Smooth muscle cell (in vitro differentiated cells): ENCODE measurements around the gene COL2A1. TPM values are rescaled to one million over a fixed set of nuclear protein-coding genes. Genes with fewer than 3 reads are reported as not detected.

Experiments
- DNase-seq: peaks from one replicate; lab custom pipeline; 2025; ENCODE audit not compliant: unreplicated experiment; lab: John Stamatoyannopoulos, UW
- H2AFZ ChIP-seq: fragments of 200-600 bp; sonication (generic); 2 replicates; pipeline ENCODE4 v1.6.0; 2016; ENCODE audit warnings: antibody characterized with exemption, low read depth, mild to moderate bottlenecking
- H3F3A ChIP-seq: fragments of 200-600 bp; sonication (generic); 2 replicates; pipeline ENCODE4 v1.6.0; 2017; ENCODE audit warnings: antibody characterized with exemption, low read depth
- H3K27ac ChIP-seq: fragments of 200-600 bp; sonication (generic); 2 replicates; pipeline ENCODE4 v1.5.1; 2016; ENCODE audit warnings: low read depth, mild to moderate bottlenecking
- H3K27me3 ChIP-seq: fragments of 200-600 bp; sonication (generic); 2 replicates; pipeline ENCODE4 v1.6.1; 2016; ENCODE audit warnings: low read depth, mild to moderate bottlenecking
- H3K36me3 ChIP-seq: fragments of 200-600 bp; sonication (generic); 2 replicates; pipeline ENCODE4 v1.5.1; 2016; ENCODE audit warnings: low read depth
- H3K4me1 ChIP-seq: fragments of 200-600 bp; sonication (generic); 2 replicates; pipeline ENCODE4 v1.5.1; 2016; ENCODE audit warnings: low read depth
- H3K4me2 ChIP-seq: fragments of 200-600 bp; sonication (generic); 2 replicates; pipeline ENCODE4 v1.6.0; 2016; ENCODE audit warnings: mild to moderate bottlenecking
- H3K4me3 ChIP-seq: fragments of 200-600 bp; sonication (generic); 2 replicates; pipeline ENCODE4 v1.5.1; 2016; ENCODE audit warnings: mild to moderate bottlenecking
- H3K79me2 ChIP-seq: fragments of 200-600 bp; sonication (generic); 2 replicates; pipeline ENCODE4 v1.6.0; 2016; ENCODE audit warnings: low read depth, mild to moderate bottlenecking
- H3K9ac ChIP-seq: fragments of 200-600 bp; sonication (generic); 2 replicates; pipeline ENCODE4 v1.6.0; 2016; ENCODE audit warnings: low read depth
- H3K9me3 ChIP-seq: fragments of 200-600 bp; sonication (generic); replicated peaks from 2 replicates; pipeline ENCODE4 v1.5.1; 2016; ENCODE audit warnings: low read depth
- H4K20me1 ChIP-seq: fragments of 200-600 bp; sonication (generic); 2 replicates; pipeline ENCODE4 v1.6.0; 2016; ENCODE audit warnings: low read depth
- CTCF ChIP-seq: fragments of 200-600 bp; sonication (generic); IDR thresholded peaks from 2 replicates; pipeline ENCODE4 v1.5.1; 2017; ENCODE audit warnings: borderline replicate concordance, mild to moderate bottlenecking, antibody characterized with exemption; ENCODE audit not compliant: insufficient read depth, poor library complexity, severe bottlenecking
- WGBS: methylation state at CpG from one replicate; pipeline ENCODE4 v1.1.7; 2016; ENCODE audit warnings: low lambda C conversion rate; 5-methylcytosine and 5-hydroxymethylcytosine counted together
- polyA plus RNA-seq: library from polyadenylated mRNA; unstranded; fragments of >200 nt; fragmentation: Nextera tagmentation; extraction: Ambion mirVana; gene quantifications from 2 replicates; pipeline ENCODE4 v1.2.1, GENCODE V29; 2016
- total RNA-seq: library from RNA; depleted of rRNA; stranded (reverse); fragments of >200 nt; gene quantifications from 2 replicates; pipeline ENCODE4 v1.2.3, GENCODE V29; 2014

COL2A1 gene
- total and polyA plus RNA-seq, 2 experiments from 2014 or later, result 1.6 to 8.6 TPM

- TF ChIP-seq CTCF, result no peak
- no peak overlapping the region for H2AFZ ChIP-seq
- H3F3A ChIP-seq, result peaks cover 6% of the 10 kb centered on the region
- H3K36me3 ChIP-seq, result no peaks in the 10 kb centered on the region
- H3K9ac ChIP-seq, result no peak overlapping the region
- H3K4me2 ChIP-seq, result no peak overlapping the region
- no peaks in the 10 kb centered on the region for H3K79me2 ChIP-seq
- DNase-seq, result no peak
- H3K4me1 ChIP-seq, result peaks cover 29% of the 10 kb centered on the region
- no peaks in the 10 kb centered on the region for H4K20me1 ChIP-seq
- no peak overlapping the region for H3K27ac ChIP-seq
- H3K4me3 ChIP-seq, result no peak overlapping the region
- H3K27me3 ChIP-seq, result peaks cover 88% of the 10 kb centered on the region
- no peaks in the 10 kb centered on the region for H3K9me3 ChIP-seq
Observed at GRCh38 chr12:48005750-48006021, 1.4 kb upstream of the COL2A1 start.

- Histone ChIP-seq H3K9ac (no peak overlapping the region), H3K4me1 (peaks cover 29% of the 10 kb centered on the region), H3K9me3 (no peaks in the 10 kb centered on the region), H3F3A (peaks cover 6% of the 10 kb centered on the region), H3K27ac (no peak overlapping the region), H3K79me2 (no peaks in the 10 kb centered on the region), H3K4me3 (peak overlapping the region; percentile 59), H2AFZ (no peak overlapping the region), H3K36me3 (no peaks in the 10 kb centered on the region), H3K4me2 (peak overlapping the region; percentile 98), H4K20me1 (no peaks in the 10 kb centered on the region), H3K27me3 (peaks cover 83% of the 10 kb centered on the region)
- no peak for TF ChIP-seq CTCF
- DNase-seq, result no peak
- 19% methylated on average over 24 of the region's 30 CpGs for WGBS
Observed at GRCh38 chr12:48005001-48005749, 899 bp upstream of the COL2A1 start.

GRCh38 chr12:48003226-48004052 lies 837 bp downstream of the COL2A1 start:
- peaks cover 75% of the 10 kb centered on the region for H3K27me3 ChIP-seq
- peak overlapping the region; percentile 59 for H3K4me3 ChIP-seq
- H3K9me3 ChIP-seq, result no peaks in the 10 kb centered on the region
- no peak overlapping the region for H3K9ac ChIP-seq
- H3F3A ChIP-seq, result peaks cover 6% of the 10 kb centered on the region
- no peak overlapping the region for H3K27ac ChIP-seq
- DNase-seq, result no peak
- no peak for TF ChIP-seq CTCF
- H4K20me1 ChIP-seq, result no peaks in the 10 kb centered on the region
- WGBS, result 10% methylated on average over 38 of the region's 38 CpGs
- H2AFZ ChIP-seq, result no peak overlapping the region
- no peaks in the 10 kb centered on the region for H3K36me3 ChIP-seq
- H3K4me1 ChIP-seq, result peaks cover 29% of the 10 kb centered on the region
- no peaks in the 10 kb centered on the region for H3K79me2 ChIP-seq
- peak overlapping the region; percentile 98 for H3K4me2 ChIP-seq
